ENCODE results near the gene ENTHD1. TPM values are rescaled to one million over a fixed set of nuclear protein-coding genes. Genes with fewer than 3 reads are reported as not detected.

The ENTHD1 gene
- total and polyA plus RNA-seq, 9 of the 15 experiments (the other 6 are each of a cell fraction or from before 2014, with no cell fraction given) = 0.13 to 0.98 (median 0.35) TPM

DNA sequence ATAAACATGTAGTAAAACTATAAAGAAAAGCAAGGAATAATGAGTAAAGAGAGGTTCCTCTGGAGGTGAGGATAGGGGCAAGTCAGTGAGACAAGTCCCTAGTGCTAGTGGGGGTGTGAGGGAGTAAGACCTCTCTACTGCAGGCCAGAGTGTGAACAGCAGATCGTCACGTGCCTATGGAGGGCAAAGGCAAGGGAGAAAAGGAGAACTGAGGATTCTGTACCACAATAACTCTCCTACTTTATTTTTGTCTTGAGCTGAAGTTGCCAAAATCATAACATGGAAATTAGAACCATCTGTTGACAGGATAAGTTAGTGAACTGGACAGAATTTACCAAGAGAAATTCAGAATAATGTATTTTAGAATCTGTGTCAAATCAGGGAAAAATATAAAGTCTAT is 77.6 kb downstream of the ENTHD1 start:
- no peak overlapping the region for H3K9ac ChIP-seq (ENCODE audit: insufficient read depth in 1 of 2, low read depth in 2 of 2, low read length in 2 of 2)
- TF ChIP-seq SPI1 (IDR thresholded peaks at IDR 0.05; ENCODE audit: borderline replicate concordance, low read depth, low read length) (0 out of 2 replicates have a peak, but pooled peaks have one; percentile 27), L3MBTL2 (IDR thresholded peaks at IDR 0.05) (peak; percentile 44; the same call in 1 of the 2 replicates), BHLHE40 (IDR thresholded peaks at IDR 0.05; ENCODE audit: low read length) (peak; percentile 66), E2F6 (IDR thresholded peaks at IDR 0.05; ENCODE audit: borderline replicate concordance in 1 of 2, extremely low read depth in 1 of 2, insufficient read depth in 1 of 2, insufficient read length in 1 of 2, low read depth in 1 of 2, low read length in 1 of 2, poor library complexity in 1 of 2, severe bottlenecking in 1 of 2) (peak in 1 of 2 experiments; percentile 33), FIP1L1 (IDR thresholded peaks at IDR 0.05; ENCODE audit: low read depth, low read length, poor library complexity, severe bottlenecking) (no peak), MGA (IDR thresholded peaks at IDR 0.05) (peak; percentile 35; the same call in 1 of the 2 replicates), ARID2 (IDR thresholded peaks at IDR 0.05) (no peak)
- TF ChIP-seq, protein P1, sequence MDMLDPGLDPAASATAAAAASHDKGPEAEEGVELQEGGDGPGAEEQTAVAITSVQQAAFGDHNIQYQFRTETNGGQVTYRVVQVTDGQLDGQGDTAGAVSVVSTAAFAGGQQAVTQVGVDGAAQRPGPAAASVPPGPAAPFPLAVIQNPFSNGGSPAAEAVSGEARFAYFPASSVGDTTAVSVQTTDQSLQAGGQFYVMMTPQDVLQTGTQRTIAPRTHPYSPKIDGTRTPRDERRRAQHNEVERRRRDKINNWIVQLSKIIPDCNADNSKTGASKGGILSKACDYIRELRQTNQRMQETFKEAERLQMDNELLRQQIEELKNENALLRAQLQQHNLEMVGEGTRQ (CRISPR knock-in tag; IDR thresholded peaks at IDR 0.05) = peak; percentile 60
- no peaks in the 10 kb centered on the region for H4K20me1 ChIP-seq (replicated peaks; ENCODE audit: control insufficient read depth, insufficient read depth, low read length)
- DNase-seq (ENCODE audit: extremely low read depth in 1 of 4, low spot score in 3 of 4) (no peak), ATAC-seq (no peak; the same call in 2 of the 3 replicates), FAIRE-seq (no peak)
- H3K27me3 ChIP-seq (ENCODE audit: control insufficient read depth in 2 of 2, insufficient read depth in 2 of 2, low read length in 2 of 2) = no peaks in the 10 kb centered on the region
- H3K9me1 ChIP-seq (ENCODE audit: control insufficient read depth, insufficient read depth, low read length) = no peaks in the 10 kb centered on the region
- no peaks in the 10 kb centered on the region for H3K36me3 ChIP-seq (ENCODE audit: control insufficient read depth, insufficient read depth, low read length)
- intact Hi-C loops (cut with micrococcal nuclease) (no loop called here), in situ Hi-C loops (cut with MboI) (no loop called here)
- no peak overlapping the region for H3K4me2 ChIP-seq (ENCODE audit: insufficient read depth, low read length)
- H3K27ac ChIP-seq (ENCODE audit: extremely low read depth, low read depth, low read length) = no peak overlapping the region
- H3K4me3 ChIP-seq = no peak overlapping the region
- CTCF ChIA-PET (ENCODE audit: low intra/inter-chr PET ratio) = no interaction called here
- no TSS peak for BruUV-seq (replicated peaks)
- POLR2A ChIA-PET = no interaction called here
- H3K9me3 ChIP-seq (replicated peaks; ENCODE audit: control insufficient read depth, insufficient read depth, low read depth, low read length) = no peaks in the 10 kb centered on the region
- 14% methylated on average over 2 of the region's 2 CpGs for WGBS (ENCODE audit: insufficient coverage, low coverage, missing lambda C conversion rate)
- H3K4me1 ChIP-seq (replicated peaks in 1 of 2; ENCODE audit: control insufficient read depth in 2 of 2, insufficient read depth in 2 of 2, low read length in 2 of 2) = peaks cover 0 to 19% of the 10 kb centered on the region in 2 experiments; a peak in 2 of 5 replicates
- no peaks in the 10 kb centered on the region for H3K79me2 ChIP-seq (ENCODE audit: control insufficient read depth, insufficient read depth, low read length)
- H2AFZ ChIP-seq (ENCODE audit: low read depth, low read length) = peak overlapping the region; percentile 80

Data from K562 (cell line).